HG03175 (cell line): ENCODE measurements around the gene THYN1.
A peak's percentile ranks its signal among the peaks of the same experiment; 100 is the strongest.
"Not testable (repeated sequence)": the region's sequence is repeated elsewhere in the genome, so short reads cannot be mapped to it uniquely, and the experiment has no call there.

ENCODE experiments used
- ATAC-seq: cut with Tn5 transposase; IDR thresholded peaks from one replicate; pipeline ENCODE4 v1.9.1; 2021; ENCODE audit warnings: mild to moderate bottlenecking, moderate library complexity; ENCODE audit not compliant: unreplicated experiment

The THYN1 gene

DNA sequence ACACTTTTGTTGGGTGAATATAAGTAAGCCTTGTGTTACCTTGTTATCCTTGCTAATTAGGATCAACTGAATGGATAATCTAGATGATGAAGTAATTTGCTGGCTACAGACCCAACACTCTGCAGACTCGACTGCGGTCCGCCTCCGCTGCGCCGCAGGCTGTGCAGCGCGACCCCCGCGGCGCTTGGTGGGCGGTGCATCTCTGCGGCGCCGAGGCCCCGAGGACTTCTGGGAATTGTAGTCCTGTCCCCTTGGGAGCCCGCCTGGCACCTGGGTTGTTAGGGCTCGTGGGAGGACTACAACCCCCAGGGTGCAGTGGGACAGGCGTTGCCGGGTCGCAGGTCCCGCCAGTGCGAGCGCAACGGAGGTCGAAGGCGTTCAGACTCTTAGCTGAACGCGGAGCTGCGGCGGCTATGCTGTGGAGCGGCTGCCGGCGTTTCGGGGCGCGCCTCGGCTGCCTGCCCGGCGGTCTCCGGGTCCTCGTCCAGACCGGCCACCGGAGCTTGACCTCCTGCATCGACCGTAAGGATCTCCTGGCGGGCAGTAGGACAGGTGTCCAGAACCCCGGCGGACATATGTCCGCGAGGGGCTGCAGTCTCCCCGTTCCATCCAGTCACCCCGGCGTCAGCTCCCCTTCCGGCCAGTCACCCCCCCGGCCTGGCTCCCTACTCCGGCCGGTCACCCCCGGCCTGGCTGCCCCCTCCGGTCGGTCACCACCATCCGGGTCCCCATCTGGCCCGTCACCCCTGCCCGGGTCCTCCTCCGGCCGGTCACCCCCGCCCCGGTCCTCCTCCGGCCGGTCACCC, at the start of gene THYN1, which contains the start of gene ACAD8:
Gene THYN1 (minus strand): TSS at position 165 of the 806 bp plus-strand sequence. CDS start 470 bp downstream, outside the sequence.
Gene ACAD8 (plus strand): TSS at position 381 of the 806 bp plus-strand sequence. CDS start 33 bp downstream, at position 414.
- ATAC-seq = peak; percentile 99

DNA sequence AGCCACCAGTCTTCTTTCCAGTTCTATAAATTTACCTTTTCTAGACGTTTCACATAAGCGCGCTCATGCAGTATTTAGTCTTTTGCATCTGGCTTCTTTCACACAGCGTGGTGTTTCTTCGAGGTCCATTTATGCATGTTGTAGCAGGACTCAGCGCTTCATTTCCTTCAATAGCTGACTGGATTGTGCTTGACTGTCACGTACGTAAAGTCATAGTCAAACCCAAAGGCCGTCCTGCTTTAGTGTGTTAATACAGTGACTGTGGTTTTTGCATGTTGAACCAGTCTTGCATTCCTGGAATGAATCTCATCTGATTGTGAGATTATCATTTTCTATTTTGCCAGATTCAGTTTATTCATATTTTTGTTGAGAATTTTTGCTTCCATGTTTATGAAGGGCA, 41.5 kb upstream of the THYN1 start:
- no peak for ATAC-seq

DNA sequence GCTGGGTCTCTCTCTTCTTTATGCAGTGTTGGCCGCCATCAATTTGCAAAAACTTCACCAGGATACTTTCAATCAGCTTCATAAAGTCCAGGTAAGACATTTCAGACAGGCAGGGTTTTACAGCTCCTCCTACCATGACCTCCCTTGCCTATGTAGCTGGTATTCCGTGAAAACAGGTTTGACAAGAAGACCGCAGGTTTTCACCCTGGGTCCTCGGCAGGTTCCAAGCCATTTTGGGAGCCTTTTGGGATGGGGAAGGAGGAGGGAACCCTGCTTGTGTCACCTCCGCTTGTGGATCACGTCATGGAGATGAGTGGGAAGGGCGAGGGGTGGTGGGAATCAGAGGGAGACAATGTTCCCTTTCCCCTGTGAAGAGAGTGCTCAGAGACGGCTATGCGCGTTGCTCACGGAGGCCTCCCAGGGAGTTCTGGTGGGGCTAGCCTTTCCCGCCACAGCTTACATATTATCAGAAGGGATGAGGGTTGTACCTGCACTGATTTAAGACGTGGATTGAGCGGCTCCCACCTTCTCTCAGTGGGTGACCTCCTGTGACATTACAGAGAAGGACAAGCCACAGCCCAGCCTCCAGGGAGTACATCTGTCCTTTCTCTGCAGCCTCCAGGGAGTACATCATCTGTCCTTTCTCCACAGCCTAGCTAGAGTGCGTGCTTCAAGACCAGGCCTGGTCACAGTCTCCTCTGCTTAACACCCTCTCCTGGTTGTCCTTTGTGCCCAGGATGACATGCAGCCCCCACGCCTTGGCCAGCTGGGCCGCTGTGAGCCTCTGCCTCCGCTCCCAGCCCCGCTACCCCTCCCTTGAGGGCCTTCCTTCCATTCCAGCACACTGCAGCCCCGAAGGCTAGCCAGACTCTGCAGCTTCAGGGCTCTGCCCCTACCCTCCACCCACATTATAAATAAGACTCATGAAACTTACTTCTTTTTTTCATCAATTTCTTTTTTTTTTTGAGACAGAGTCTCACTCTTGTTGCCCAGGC, 40.3 kb upstream of the THYN1 start:
- no peak for ATAC-seq

DNA sequence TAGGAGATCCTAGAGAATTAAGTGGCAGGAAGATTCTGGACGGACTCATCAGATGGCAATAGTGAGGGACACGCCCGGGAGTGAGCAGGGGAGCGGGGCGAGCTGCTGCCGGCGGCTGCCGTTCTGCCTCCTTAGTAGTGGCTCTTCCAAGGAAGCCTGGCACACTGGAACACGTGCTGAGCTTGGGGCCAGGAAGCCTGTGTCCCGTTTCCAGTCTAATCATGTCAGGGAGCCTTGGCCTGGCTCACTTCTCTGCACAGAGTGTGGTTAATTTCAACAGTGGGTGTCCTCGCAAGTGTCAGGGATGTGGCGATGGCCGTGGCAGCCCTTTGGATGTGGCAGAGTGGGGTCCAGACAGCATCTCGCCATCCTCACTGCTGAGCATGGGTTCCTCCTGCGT, 39.5 kb upstream of the THYN1 start:
- no peak for ATAC-seq

DNA sequence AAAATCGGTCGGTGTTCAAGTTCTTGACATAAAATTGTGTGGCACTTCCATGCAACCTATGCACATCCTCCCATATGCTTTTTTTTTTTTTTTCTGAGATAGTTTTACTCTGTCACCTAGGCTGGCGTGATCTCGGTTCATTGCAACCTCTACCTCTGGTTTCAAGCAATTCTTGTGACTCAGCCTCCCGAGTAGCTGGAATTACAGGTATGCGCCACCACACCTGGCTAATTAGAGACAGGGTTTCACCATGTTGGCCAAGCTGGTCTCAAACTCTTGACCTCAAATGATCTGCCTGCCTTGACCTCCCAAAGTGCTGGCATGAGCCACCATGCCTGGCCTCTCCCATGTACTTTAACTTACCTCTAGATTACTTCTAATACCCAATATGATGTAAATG, 38.0 kb upstream of the THYN1 start:
- no peak for ATAC-seq

DNA sequence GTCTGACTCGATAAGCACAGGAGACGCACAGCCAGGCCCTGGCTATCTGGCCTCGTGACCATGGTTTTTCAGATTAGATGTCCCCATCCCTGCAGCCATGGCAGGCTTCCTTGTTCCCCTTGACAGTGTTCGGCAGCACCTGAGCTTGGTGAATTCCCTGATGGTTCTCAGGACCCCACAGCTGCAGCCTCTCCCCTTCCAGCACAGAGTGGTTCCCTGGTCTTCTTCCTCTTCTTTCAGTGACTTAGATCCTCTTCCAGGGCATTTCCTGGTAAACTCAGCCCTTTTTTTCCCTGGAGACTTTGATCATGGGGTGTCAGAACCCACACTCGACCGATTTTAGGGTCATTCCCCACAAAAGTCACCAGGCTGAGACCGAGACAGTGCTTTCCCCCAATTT, 37.5 kb upstream of the THYN1 start:
- no peak for ATAC-seq

DNA sequence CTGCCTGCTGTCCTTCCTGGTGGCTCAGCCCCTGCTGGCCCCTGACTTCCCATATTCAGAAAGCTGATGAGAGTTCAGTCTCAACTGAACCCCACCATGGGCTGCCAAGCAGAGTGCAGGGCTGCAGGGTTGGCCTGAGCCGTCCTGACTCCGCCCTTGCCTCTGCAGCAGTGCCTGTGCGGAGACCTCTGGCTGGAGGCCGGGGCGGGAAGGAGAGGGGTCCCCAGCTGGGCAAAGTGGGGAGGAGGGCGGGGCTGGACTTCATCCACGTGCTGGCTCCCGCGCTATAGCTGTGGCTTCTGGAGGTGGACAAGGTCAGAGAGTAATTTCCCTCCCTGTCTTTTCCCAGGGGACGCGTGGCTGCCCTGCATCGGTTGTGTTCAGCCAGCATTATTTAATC, 36.6 kb upstream of the THYN1 start:
- ATAC-seq = no peak

DNA sequence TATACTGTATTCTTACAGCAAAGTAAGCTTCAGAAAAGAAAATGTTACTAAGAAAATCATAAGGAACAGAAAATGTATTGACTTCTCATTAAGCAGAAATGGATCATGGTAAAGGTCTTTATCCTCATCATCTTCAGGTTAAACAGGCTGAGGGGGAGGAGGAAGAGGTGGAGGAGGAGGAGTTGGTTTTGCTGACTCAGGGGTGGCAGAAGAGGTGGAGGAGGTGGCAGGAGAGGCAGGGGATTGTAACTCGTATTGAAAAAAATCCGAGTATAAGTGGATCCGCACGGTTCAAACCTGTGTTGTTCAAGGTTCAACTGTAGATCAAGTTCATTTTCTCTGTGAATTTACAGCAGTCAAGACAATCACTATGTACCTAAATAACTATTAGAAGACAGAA, 36.0 kb upstream of the THYN1 start:
- ATAC-seq = no peak

DNA sequence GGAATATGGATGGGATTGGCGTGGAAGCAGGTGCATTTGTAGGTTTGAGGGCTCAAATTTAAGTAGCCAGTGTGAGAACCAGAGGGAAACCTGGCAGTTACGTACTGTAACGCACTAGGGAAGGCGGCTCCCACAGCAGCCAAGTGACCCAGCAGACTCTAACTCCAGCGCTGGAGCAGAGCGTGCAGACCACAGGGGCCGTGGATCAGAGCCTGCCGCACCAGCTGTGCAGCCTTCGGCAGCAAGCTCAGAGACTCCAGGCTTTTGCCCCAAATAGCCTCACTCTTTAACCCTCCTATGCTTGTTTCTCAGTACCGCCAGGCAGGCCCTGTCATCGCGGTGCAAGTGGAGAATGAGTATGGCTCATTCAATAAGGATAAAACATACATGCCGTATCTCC, 35.3 kb upstream of the THYN1 start:
- no peak for ATAC-seq

DNA sequence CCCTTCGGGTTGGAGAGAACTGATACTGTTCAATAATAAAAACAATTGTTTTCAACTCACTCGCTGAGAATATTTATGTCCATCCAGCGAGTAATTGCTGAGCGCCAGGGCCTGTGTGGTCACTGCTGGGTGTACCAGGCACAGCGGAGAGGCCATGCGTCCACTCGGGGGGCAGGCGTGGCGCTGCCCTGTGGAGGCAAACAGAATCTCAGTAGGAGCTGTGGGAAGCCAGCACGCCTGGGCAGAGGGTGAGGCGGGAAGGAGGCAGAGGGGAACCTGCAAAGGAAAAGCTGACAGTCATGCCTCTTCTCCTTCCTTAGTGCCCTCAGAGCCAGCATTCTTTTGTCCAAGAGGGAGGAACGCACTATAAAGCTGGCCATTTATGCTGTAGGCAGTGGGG, 34.4 kb upstream of the THYN1 start:
- no peak for ATAC-seq

DNA sequence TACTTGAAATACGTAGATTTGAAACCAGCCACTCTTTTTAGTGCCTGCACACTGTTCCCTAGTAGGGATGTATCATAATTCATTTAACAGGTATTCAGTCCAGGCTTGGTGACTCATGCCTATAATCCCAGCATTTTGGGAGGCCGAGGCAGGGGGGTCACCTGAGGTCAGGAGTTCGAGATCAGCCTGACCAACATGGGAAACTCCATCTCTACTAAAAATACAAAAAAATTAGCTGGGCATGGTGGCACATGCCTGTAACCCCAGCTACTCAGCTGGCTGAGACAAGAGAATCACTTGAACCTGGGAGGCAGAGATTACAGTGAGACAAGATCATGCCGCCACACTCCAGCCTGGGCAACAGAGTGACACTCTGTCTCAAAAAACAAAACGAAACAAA, 31.2 kb upstream of the THYN1 start:
- not testable (repeated sequence) for ATAC-seq

DNA sequence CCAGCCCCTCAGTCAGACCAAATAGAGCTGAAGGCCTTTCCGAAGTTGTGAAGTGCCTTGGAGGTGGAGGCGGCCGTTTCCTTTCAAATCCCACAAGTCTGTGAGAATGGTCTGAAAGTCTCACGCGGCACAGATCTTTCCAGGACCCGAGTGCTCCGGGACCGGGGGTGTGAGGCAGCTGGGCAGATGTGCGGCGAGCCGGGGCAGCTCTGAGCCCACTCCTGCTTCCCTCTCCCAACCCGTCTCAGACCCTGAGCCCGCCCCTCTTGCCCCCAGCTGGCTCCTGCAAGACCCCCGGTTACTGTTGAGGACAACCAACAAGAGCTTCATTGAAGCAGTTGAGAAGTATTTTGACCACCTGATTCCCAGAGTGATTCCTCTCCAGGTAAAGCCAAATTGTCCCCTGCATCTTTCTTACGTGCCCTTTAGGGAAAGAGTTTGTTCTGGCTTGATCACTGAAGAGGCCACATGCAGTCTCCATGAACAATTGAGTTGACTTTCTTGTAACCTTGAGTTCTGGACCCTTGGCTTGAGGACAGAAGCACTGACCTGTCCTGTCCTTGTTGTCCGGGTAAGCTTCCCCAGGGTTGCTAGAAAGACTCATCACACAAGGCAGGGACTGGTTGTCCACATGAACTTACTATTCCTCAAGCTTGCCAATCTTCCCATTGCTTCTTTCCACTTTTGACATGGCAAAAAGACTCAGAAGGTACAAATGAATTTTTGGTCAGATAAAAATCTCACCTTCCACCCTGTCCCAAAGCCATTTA, 30.5 kb upstream of the THYN1 start:
- ATAC-seq = no peak

DNA sequence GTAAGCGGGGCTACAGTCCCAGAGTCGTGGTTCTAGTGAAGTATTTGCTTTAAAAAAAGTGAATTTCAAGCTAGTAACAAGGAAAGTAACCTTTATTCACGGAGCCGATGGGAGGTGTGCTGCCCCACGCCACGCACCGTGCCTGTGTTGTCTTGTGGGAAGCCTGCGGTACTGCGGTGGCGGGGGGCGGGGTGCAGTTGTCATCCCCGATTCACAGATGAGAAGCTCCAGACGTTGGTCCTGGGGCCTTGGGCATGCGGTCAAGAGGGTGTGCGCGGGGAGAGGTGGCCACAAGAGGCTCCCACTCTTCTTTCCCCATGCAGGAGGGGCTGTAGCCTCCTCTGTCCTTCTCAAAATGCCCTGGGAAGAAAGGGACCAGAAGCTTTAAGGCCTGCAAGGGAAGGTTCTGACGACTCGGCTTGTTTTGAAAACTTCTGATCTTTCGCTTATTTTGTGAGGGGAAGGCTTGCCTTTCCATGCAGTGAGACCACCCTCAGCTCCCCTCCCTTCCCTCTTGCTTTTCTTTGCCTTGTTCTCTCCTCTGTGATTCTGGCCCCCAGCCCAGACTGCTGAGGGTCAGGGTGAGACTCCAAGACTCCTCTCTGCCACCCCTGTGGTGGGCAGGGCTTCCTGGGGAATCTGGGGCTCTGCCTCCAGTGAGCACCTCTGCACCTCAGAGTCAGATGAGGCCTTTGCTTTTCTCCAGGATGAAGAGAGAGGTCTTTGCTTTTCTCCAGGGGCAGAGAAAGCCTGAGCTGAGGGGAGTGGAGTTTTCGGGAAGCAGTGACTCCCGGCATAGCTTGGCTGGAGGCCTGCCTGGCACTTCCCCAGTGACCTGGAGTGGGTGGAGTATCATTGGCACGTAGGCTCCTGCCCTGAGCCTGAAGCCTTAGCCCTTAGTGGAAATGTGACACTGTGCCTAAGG, 29.2 kb upstream of the THYN1 start:
- ATAC-seq = no peak

DNA sequence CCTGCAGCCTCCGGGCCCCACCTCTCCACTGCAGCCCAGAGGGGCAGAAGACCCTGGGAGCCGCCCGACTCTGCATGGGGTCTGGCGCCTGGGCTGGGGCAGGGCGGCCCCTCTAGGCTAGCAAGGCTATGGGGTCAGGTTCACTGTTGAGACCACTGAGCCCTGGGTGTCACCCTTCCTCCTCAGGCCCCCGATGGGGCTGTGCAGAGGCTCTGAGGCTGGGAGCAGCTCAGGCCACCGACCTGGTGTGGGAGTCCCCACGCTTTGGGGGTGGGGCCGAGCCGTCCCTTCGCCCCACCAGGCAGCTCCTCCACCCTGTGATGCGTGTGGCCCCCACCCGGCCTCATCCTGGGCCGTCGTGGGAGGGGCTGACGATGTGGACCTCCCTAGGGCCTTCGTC, 28.5 kb upstream of the THYN1 start:
- ATAC-seq = not testable (repeated sequence)

DNA sequence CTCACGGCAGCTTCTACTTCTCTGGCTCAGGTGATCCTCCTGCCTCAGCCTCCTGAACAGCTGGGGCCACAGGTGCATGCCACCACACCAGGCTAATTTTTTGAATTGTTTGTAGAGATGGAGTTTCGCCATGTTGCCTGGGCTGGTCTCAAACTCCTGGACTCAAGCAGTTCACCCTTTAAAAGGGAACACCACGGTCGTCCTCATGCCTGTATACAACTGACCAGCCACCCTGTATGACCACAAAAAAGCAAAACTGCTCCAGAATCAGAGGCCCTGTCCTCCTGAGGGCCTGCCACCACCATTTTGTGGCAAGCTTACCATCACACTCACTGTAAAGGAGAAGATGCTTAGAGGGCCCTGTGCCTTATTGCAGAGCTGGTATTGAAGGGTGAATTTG, 25.2 kb upstream of the THYN1 start:
- ATAC-seq = no peak

DNA sequence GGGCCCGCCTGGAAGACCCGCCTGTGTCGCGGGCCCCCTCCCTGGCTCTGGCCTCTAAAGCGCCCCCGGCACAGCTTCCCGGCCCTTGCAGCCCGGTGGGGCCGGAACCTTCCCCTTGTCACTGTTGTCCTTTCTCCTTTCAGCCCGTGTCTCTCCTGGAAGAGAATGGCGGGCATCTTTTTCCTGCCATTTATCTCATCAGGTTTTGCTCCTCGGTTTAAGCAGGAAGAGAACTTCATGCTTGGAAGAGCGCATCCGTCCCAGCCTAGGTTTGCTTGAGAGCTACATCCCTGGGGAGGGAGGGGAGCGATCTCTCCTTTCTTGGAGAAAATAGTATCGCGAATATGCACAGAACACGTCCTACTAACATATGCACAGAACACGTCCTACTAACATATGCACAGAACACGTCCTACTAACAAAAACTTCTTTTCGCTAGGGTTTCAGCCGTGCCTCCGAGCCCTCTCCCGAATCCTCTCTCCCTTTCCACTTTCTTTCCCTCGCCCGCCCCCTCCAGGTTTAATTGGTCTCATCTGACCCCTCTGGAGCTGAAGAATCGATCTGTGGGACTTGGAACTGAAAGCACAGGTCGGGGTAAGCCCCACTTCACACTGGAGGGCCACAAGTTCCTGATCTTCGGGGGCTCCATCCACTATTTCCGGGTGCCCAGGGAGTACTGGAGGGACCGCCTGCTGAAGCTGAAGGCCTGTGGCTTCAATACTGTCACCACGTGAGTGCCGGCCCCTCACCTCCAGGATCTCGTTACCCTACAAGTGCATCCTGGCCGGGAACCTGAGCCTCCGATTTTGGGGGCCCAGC, 24.2 kb upstream of the THYN1 start:
- no peak for ATAC-seq

DNA sequence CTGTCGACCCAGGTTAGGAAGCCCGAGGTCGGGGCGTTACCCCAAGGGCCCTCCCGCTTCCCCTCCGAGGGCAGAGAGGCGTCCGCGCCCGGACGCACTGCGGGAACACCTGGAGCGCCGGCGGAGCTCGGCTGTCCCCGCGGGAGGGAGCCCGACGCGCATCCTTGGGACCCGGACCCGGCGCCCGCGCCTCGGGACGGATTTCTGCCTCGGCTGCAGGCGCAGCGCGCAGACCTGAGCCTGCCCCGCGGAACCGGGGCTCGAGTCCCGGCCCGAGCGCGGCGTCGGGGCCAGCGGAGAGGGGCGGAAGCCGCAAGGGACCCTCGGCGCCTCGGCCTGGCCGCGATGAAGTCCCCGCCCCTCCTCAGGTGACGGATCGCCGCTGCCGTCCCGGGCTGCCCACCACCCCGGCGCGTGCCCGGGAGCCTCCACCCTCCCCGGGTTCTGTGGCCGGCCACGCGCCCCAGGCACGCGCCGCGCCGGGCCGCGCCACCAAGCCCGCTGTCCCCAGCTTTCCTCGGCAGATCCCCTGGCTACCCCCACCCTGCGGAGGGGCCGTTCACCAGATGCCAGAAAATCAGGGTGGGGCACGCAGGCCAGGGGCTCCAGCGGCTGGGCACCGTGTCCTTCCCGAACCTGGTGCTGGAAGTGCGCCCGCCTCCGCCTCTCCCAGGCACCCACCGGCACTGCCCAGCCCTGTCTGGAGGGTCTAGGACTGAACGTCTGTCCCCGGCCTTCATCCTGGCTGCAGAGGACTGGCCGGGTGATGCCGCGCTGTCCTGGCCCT, 23.4 kb upstream of the THYN1 start:
- ATAC-seq = peak; percentile 26
